GM12878 (cell line): ENCODE measurements around the gene DHX34. TPM values are rescaled to one million over a fixed set of nuclear protein-coding genes. Genes with fewer than 3 reads are reported as not detected.

Source experiments
- ATAC-seq: fragments of 200-7000 bp; cut with Tn5 transposase; 3 replicates; pipeline ENCODE4 v1.9.1; 2020; ENCODE audit warnings: mild to moderate bottlenecking, moderate library complexity
- Bru-seq: library from RNA; stranded (reverse); fragments of 400-500 nt; gene quantifications from one replicate; lab custom pipeline; 2021; lab: Mats Ljungman, UMichigan
- BruChase-seq, 2 experiments: library from RNA; stranded (reverse); fragments of 400-500 nt; gene quantifications; one replicate each; lab custom pipeline; 2021; lab: Mats Ljungman, UMichigan
- BruUV-seq: library from RNA; stranded (reverse); fragments of 400-500 nt; replicated peaks from 2 replicates; lab custom pipeline; 2021; lab: Mats Ljungman, UMichigan
- CTCF ChIA-PET: fragments of 300-600 bp; sonication (Branson Sonifier 250); formaldehyde crosslinking; extraction: SDS; loops from one replicate; lab custom pipeline; 2021; ENCODE audit warnings: inconsistent platforms; lab: Yijun Ruan, JAX
- POLR2A ChIA-PET: fragments of 350-600 bp; formaldehyde crosslinking; extraction: SDS; loops from one replicate; lab custom pipeline; 2021; ENCODE audit warnings: inconsistent platforms; lab: Charles Lee
- RAD21 ChIA-PET: fragments of 300-600 bp; sonication (Branson Sonifier 250); formaldehyde crosslinking; loops from one replicate; lab custom pipeline; 2023; ENCODE audit warnings: antibody characterized with exemption; ENCODE audit not compliant: unreplicated experiment; lab: Charles Lee
- SMC1A ChIA-PET: fragments of 300-600 bp; sonication (Branson Sonifier 250); formaldehyde crosslinking; loops from one replicate; lab custom pipeline; 2023; ENCODE audit not compliant: unreplicated experiment, uncharacterized antibody; lab: Charles Lee
- DNase-seq: peaks from one replicate; pipeline ENCODE4 v3.0.0-alpha.2; 2011; ENCODE audit warnings: low read depth, low spot score
- FAIRE-seq: peaks from 3 replicates; lab custom pipeline; 2011; peaks lifted over from hg19 to GRCh38; lab: Jason Lieb, UNC
- H2AFZ ChIP-seq: 2 replicates; pipeline ENCODE4 v1.6.0; 2011; ENCODE audit warnings: low read depth, low read length, control low read depth; ENCODE audit not compliant: control insufficient read depth
- H3K27ac ChIP-seq: 2 replicates; pipeline ENCODE4 v1.5.1; 2011; ENCODE audit warnings: control low read depth; ENCODE audit not compliant: control insufficient read depth, insufficient read depth
- H3K27me3 ChIP-seq, 2 experiments: replicated peaks in 1 of 2; 2 replicates each; pipeline versions ENCODE4 v1.6.0 to v1.6.1; 2011; ENCODE audit warnings: low read length in 1 of 2; ENCODE audit not compliant: control insufficient read depth in 2 of 2, insufficient read depth in 2 of 2
- H3K36me3 ChIP-seq, 2 experiments: 2 replicates each; pipeline ENCODE4 v1.5.1; 2011; ENCODE audit warnings: low read length in 1 of 2; ENCODE audit not compliant: control insufficient read depth in 2 of 2, insufficient read depth in 2 of 2
- H3K4me1 ChIP-seq: 2 replicates; pipeline ENCODE4 v1.6.1; 2011; ENCODE audit warnings: mild to moderate bottlenecking, low read length, moderate library complexity, mixed read lengths; ENCODE audit not compliant: control insufficient read depth, insufficient read depth
- H3K4me2 ChIP-seq: 2 replicates; pipeline ENCODE4 v1.6.0; 2011; ENCODE audit warnings: control low read depth; ENCODE audit not compliant: control insufficient read depth, insufficient read depth
- H3K4me3 ChIP-seq: fragments of 200-600 bp; sonication (generic); 2 replicates; pipeline ENCODE4 v1.5.1; 2016
- H3K79me2 ChIP-seq: 2 replicates; pipeline ENCODE4 v1.6.0; 2011; ENCODE audit warnings: low read length; ENCODE audit not compliant: control insufficient read depth, insufficient read depth
- H3K9ac ChIP-seq: 2 replicates; pipeline ENCODE4 v1.8.0; 2011; ENCODE audit warnings: low read length, control low read depth, mixed read lengths; ENCODE audit not compliant: control insufficient read depth, insufficient read depth
- H3K9me3 ChIP-seq: replicated peaks from 3 replicates; pipeline ENCODE4 v1.5.1; 2011; ENCODE audit warnings: mild to moderate bottlenecking, low read length; ENCODE audit not compliant: control insufficient read depth, insufficient read depth
- H4K20me1 ChIP-seq: 2 replicates; pipeline ENCODE4 v1.6.0; 2011; ENCODE audit not compliant: control insufficient read depth, insufficient read depth
- E2F4 ChIP-seq: IDR thresholded peaks from 2 replicates; pipeline ENCODE4 v1.6.1; 2012; ENCODE audit warnings: low read depth, low read length, improper control_type of control experiment
- KDM1A ChIP-seq: fragments of 200-600 bp; sonication (generic); IDR thresholded peaks from 2 replicates; pipeline ENCODE4 v1.6.1; 2016; ENCODE audit warnings: borderline replicate concordance
- PAX5 ChIP-seq: IDR thresholded peaks from 2 replicates; pipeline ENCODE4 v1.6.1; 2011; ENCODE audit warnings: low read depth, low read length, borderline replicate concordance
- RB1 ChIP-seq: fragments of 450-650 bp; formaldehyde crosslinking; IDR thresholded peaks from 2 replicates; pipeline ENCODE4 v1.6.1; 2017; ENCODE audit warnings: mild to moderate bottlenecking, borderline replicate concordance
- RFX5 ChIP-seq: IDR thresholded peaks from 2 replicates; pipeline ENCODE4 v1.6.1; 2011; ENCODE audit warnings: low read depth, low read length, improper control_type of control experiment
- TARDBP ChIP-seq: IDR thresholded peaks from 2 replicates; pipeline ENCODE4 v1.6.1; 2016; ENCODE audit warnings: borderline replicate concordance
- WGBS: methylation state at CpG from one replicate; pipeline ENCODE4 v1.1.6; 2016; ENCODE audit warnings: low lambda C conversion rate; ENCODE audit not compliant: insufficient replicate concordance, insufficient coverage; ENCODE audit errors: missing lambda C conversion rate; 5-methylcytosine and 5-hydroxymethylcytosine counted together
- in situ Hi-C: fragments of 300-500 bp; cut with MboI; formaldehyde crosslinking; loops from 9 replicates; pipeline ENCODE4 v1.14.3; 2018; ENCODE audit warnings: mixed read lengths
- intact Hi-C: fragments of 100-400 bp; cut with micrococcal nuclease; formaldehyde crosslinking; loops from one replicate; pipeline ENCODE4 v1.14.2; 2022; ENCODE audit not compliant: unreplicated experiment
- long read RNA-seq, 2 experiments: library from polyadenylated mRNA; unstranded; transcript quantifications; one replicate each; pipeline ENCODE4 v2.0.0, GENCODE V29; 2019 to 2020
- polyA minus RNA-seq, 3 experiments: library from RNA; depleted of rRNA, polyadenylated mRNA; stranded (reverse); fragments of >200 nt; gene quantifications; 2 replicates each; pipeline ENCODE4 v1.2.3, GENCODE V29; 2011
- polyA plus RNA-seq, 11 experiments: library from polyadenylated mRNA; depleted of rRNA in 4 of 11; unstranded in 6 of 11; stranded (reverse) in 5 of 11; fragments of >200 nt; fragmentation: Nextera tagmentation in 4 of 11; fragmentation: Illumina TruSeq in 1 of 11; extraction: Ambion mirVana in 4 of 11; extraction: Trizol in 1 of 11; gene quantifications; 1 replicate in 1 of 11; 2 replicates in 10 of 11; pipeline versions ENCODE4 v1.2.1 to v1.2.3, GENCODE V29; 2011 to 2016; ENCODE audit warnings: inconsistent platforms in 2 of 11, missing spikeins in 2 of 11, low read depth in 1 of 11
- total RNA-seq, 4 experiments: library from RNA; depleted of rRNA in 3 of 4; stranded (reverse); fragments of >200 nt in 3 of 4; fragmentation: Illumina TruSeq in 1 of 4; extraction: Trizol in 1 of 4; gene quantifications; 2 replicates each; pipeline versions ENCODE4 v1.2.1 to v1.2.3, GENCODE V29; 2013 to 2021
- TF ChIP-seq, protein P1 (sequence below): fragments of 450-650 bp; formaldehyde crosslinking; IDR thresholded peaks from 2 replicates; pipeline ENCODE4 v1.5.0; 2022; ENCODE audit warnings: mild to moderate bottlenecking, missing genetic modification characterization

DHX34 gene, protein sequence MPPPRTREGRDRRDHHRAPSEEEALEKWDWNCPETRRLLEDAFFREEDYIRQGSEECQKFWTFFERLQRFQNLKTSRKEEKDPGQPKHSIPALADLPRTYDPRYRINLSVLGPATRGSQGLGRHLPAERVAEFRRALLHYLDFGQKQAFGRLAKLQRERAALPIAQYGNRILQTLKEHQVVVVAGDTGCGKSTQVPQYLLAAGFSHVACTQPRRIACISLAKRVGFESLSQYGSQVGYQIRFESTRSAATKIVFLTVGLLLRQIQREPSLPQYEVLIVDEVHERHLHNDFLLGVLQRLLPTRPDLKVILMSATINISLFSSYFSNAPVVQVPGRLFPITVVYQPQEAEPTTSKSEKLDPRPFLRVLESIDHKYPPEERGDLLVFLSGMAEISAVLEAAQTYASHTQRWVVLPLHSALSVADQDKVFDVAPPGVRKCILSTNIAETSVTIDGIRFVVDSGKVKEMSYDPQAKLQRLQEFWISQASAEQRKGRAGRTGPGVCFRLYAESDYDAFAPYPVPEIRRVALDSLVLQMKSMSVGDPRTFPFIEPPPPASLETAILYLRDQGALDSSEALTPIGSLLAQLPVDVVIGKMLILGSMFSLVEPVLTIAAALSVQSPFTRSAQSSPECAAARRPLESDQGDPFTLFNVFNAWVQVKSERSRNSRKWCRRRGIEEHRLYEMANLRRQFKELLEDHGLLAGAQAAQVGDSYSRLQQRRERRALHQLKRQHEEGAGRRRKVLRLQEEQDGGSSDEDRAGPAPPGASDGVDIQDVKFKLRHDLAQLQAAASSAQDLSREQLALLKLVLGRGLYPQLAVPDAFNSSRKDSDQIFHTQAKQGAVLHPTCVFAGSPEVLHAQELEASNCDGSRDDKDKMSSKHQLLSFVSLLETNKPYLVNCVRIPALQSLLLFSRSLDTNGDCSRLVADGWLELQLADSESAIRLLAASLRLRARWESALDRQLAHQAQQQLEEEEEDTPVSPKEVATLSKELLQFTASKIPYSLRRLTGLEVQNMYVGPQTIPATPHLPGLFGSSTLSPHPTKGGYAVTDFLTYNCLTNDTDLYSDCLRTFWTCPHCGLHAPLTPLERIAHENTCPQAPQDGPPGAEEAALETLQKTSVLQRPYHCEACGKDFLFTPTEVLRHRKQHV
- 56.8 and 61.6 TPM in 2 replicates for total RNA-seq (2013; cell fraction: nucleolus; rRNA removed)
- 11.1 and 15.9 TPM in 2 replicates for total RNA-seq (2014; rRNA removed)
- 5.6 and 5.7 TPM in 2 replicates for total RNA-seq (2014; rRNA removed; fragmentation: Illumina TruSeq; extraction: Trizol)
- 14.3 and 16.9 TPM in 2 replicates for total RNA-seq (2021)
- polyA plus RNA-seq (2011; ENCODE audit: low read depth): 2.8 TPM
- 2.6 and 5.9 TPM in 2 replicates for polyA plus RNA-seq (2011; rRNA removed)
- polyA plus RNA-seq (2011; cell fraction: cytosol; rRNA removed): 6.4 and 10.5 TPM in 2 replicates
- 58.1 and 60.3 TPM in 2 replicates for polyA plus RNA-seq (2011; cell fraction: nucleus; rRNA removed)
- 7.0 and 10.0 TPM in 2 replicates for polyA plus RNA-seq (2012)
- 2.3 and 5.5 TPM in 2 replicates for polyA plus RNA-seq (2014; fragmentation: Illumina TruSeq; extraction: Trizol)
- polyA plus RNA-seq (2014; fragmentation: Nextera tagmentation; extraction: Ambion mirVana): under 1 TPM; 0.19 to 0.37 TPM
- 15.2 and 19.3 TPM in 2 replicates for polyA plus RNA-seq (2014; rRNA removed)
- polyA plus RNA-seq (2016; fragmentation: Nextera tagmentation; extraction: Ambion mirVana): 10 to 100 TPM; 15.7 to 16.7 TPM
- polyA minus RNA-seq (2011; rRNA and poly(A)+ RNA removed): 6.4 and 12.9 TPM in 2 replicates
- 6.5 and 6.7 TPM in 2 replicates for polyA minus RNA-seq (2011; cell fraction: cytosol; rRNA and poly(A)+ RNA removed)
- polyA minus RNA-seq (2011; cell fraction: nucleus; rRNA and poly(A)+ RNA removed): 15.4 and 23.4 TPM in 2 replicates
- Bru-seq, nascent RNA: percentile 62 among the genes with signal in this experiment
- percentile 68 among the genes with signal in this experiment for BruChase-seq, experiment 1, labeled RNA remaining after a 6-hour chase
- percentile 64 among the genes with signal in this experiment for BruChase-seq, experiment 2, labeled RNA remaining after a 2-hour chase
- long read RNA-seq, experiment 1, full-length matches to known transcripts: 2 of 5 reads
- long read RNA-seq, experiment 1, partial matches to known transcripts: 2 of 5 reads
- long read RNA-seq, experiment 1, other reads (novel, unspliced or antisense): 1 of 5 reads
- long read RNA-seq, experiment 2, partial matches to known transcripts: 0 of 2 reads
- long read RNA-seq, experiment 2, other reads (novel, unspliced or antisense): 2 of 2 reads

GRCh38 chr19:47348819-47349795, at the start of gene DHX34:
DHX34 (plus strand) TSS chr19:47349315; CDS start chr19:47353031, 3,716 bp downstream.
- Histone ChIP-seq H2AFZ (peak within 1 kb of the TSS; percentile 84), H3K4me2 (peak within 1 kb of the TSS; percentile 75), H3K4me1 (peaks cover 7% of the 10 kb centered on the region), H3K36me3 (peaks cover 8 to 14% of the 10 kb centered on the region in 2 experiments; a peak in 3 of 4 replicates), H3K27ac (peak within 1 kb of the TSS; percentile 76), H3K27me3 (no peaks in the 10 kb centered on the region), H3K9me3 (no peaks in the 10 kb centered on the region), H3K79me2 (peaks cover 25% of the 10 kb centered on the region), H3K9ac (peak within 1 kb of the TSS; percentile 88), H4K20me1 (no peaks in the 10 kb centered on the region; the same call in 1 of the 2 replicates), H3K4me3 (peak within 1 kb of the TSS; percentile 80)
- DNase-seq (peak; percentile 98), ATAC-seq (peak; percentile 99), FAIRE-seq (peak; percentile 97)
- in situ Hi-C loops: no loop called here
- intact Hi-C loops: loop anchor here (2.0 to 5.0 kb wide), 2 partner anchors 43 to 52 kb away; no protein-coding TSS in a partner anchor
- ChIA-PET POLR2A (interaction anchor here (0.6 to 1.5 kb wide), 9 partner anchors 12 to 427 kb away, joined by 3 to 7 read pairs (median 4); partner anchors contain the start of gene CCDC9), RAD21 (interaction anchor here (0.6 to 2.0 kb wide), 14 partner anchors 8 to 1057 kb away, joined by 3 to 9 read pairs (median 4); partner anchors contain the start of genes INAFM1, KDELR1 and NOP53), SMC1A (interaction anchor here (0.6 to 1.7 kb wide), 11 partner anchors 8 to 62 kb away, joined by 3 to 6 read pairs (median 3); no protein-coding TSS in a partner anchor), CTCF (interaction anchor here (0.5 to 5.1 kb wide), 42 partner anchors 8 to 564 kb away, joined by 3 to 42 read pairs (median 4); partner anchors contain the start of genes KPTN and ZC3H4)
- 4% methylated on average over 61 of the region's 63 CpGs for WGBS
- BruUV-seq: no TSS peak
- no peak for TF ChIP-seq E2F4
- no peak for TF ChIP-seq TARDBP
- no peak for TF ChIP-seq KDM1A
- TF ChIP-seq, protein P1, sequence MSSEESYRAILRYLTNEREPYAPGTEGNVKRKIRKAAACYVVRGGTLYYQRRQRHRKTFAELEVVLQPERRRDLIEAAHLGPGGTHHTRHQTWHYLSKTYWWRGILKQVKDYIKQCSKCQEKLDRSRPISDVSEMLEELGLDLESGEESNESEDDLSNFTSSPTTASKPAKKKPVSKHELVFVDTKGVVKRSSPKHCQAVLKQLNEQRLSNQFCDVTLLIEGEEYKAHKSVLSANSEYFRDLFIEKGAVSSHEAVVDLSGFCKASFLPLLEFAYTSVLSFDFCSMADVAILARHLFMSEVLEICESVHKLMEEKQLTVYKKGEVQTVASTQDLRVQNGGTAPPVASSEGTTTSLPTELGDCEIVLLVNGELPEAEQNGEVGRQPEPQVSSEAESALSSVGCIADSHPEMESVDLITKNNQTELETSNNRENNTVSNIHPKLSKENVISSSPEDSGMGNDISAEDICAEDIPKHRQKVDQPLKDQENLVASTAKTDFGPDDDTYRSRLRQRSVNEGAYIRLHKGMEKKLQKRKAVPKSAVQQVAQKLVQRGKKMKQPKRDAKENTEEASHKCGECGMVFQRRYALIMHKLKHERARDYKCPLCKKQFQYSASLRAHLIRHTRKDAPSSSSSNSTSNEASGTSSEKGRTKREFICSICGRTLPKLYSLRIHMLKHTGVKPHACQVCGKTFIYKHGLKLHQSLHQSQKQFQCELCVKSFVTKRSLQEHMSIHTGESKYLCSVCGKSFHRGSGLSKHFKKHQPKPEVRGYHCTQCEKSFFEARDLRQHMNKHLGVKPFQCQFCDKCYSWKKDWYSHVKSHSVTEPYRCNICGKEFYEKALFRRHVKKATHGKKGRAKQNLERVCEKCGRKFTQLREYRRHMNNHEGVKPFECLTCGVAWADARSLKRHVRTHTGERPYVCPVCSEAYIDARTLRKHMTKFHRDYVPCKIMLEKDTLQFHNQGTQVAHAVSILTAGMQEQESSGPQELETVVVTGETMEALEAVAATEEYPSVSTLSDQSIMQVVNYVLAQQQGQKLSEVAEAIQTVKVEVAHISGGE (CRISPR knock-in tag): no peak
- TF ChIP-seq RB1: 0 out of 2 replicates have a peak, but pooled peaks have one; percentile 66
- 0 out of 2 replicates have a peak, but pooled peaks have one; percentile 23 for TF ChIP-seq PAX5
- TF ChIP-seq RFX5: peak; percentile 14; the same call in 1 of the 2 replicates
